ENCODE data around the gene ACSM6.
A peak's percentile ranks its signal among the peaks of the same experiment; 100 is the strongest.
"Not testable (repeated sequence)": the region's sequence is repeated elsewhere in the genome, so short reads cannot be mapped to it uniquely, and the experiment has no call there.

ACSM6 gene

DNA sequence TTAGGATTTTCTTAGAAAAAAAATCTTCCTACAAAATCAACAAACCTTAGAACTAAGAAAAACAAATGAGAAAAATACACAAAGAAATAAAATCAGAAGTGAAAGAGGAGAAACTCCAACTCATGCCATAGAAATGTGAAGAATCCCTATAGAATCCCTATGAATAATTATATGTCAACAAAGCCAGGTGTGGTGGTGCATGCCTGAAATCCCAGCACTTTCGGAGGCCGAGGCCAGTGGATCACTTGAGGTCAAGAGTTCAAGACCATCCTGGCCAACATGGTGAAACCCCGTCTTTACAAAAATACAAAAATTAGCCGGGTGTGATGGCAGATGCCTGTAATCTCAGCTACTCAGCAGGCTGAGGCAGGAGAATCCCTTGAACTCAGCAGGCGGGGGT lies 27.1 kb downstream of the ACSM6 start:
- no peaks in the 10 kb centered on the region for H3K79me2 ChIP-seq (ENCODE audit: control insufficient read depth, insufficient read depth, low read length, poor library complexity)
- H3K9me3 ChIP-seq (ENCODE audit: insufficient read depth, low read depth, low read length): no peaks in the 10 kb centered on the region
- H4K8ac ChIP-seq (ENCODE audit: low read depth, low read length): no peak overlapping the region
- no peak overlapping the region for H4K12ac ChIP-seq (ENCODE audit: low read depth, low read length)
- no peak overlapping the region for H3K9ac ChIP-seq (ENCODE audit: low read length)
- H3K4me2 ChIP-seq (ENCODE audit: low read length): no peak overlapping the region
- peaks cover 0 to 2% of the 10 kb centered on the region in 2 experiments for H3K36me3 ChIP-seq (ENCODE audit: control insufficient read depth in 1 of 2, insufficient read depth in 2 of 2, low read length in 2 of 2)
- no peak overlapping the region for H3K4ac ChIP-seq (ENCODE audit: low read depth, low read length)
- H3K23ac ChIP-seq (ENCODE audit: low read length): no peak overlapping the region
- no peak overlapping the region for H3K27ac ChIP-seq (ENCODE audit: low read depth, low read length)
- H2AFZ ChIP-seq (ENCODE audit: insufficient read depth, low read length, poor library complexity): no peak overlapping the region
- H4K91ac ChIP-seq (ENCODE audit: low read depth, low read length): no peak overlapping the region
- peak; percentile 29 to 74 for DNase-seq
- H2BK120ac ChIP-seq (ENCODE audit: insufficient read depth, low read length, poor library complexity): no peak overlapping the region
- no peaks in the 10 kb centered on the region for H3K27me3 ChIP-seq (ENCODE audit: insufficient read depth, low read length)
- no peak overlapping the region for H3K14ac ChIP-seq (ENCODE audit: low read length)
- no peak overlapping the region for H2BK12ac ChIP-seq (ENCODE audit: low read length)
- WGBS (ENCODE audit: extremely low coverage, insufficient coverage, insufficient read length): no CpG with 5 or more reads among the region's 5 CpGs
- H3K79me1 ChIP-seq (ENCODE audit: low read length): no peaks in the 10 kb centered on the region
- H2BK5ac ChIP-seq (ENCODE audit: low read depth, low read length, poor library complexity): no peak overlapping the region
- H3K18ac ChIP-seq (ENCODE audit: low read length): no peak overlapping the region
- no peak overlapping the region for H3K4me3 ChIP-seq (ENCODE audit: low read depth, low read length)
- no peak overlapping the region for H2AK5ac ChIP-seq (ENCODE audit: low read length)
- H3K4me1 ChIP-seq (ENCODE audit: control insufficient read depth in 1 of 2, insufficient read depth in 2 of 2, low read length in 2 of 2): no peaks in the 10 kb centered on the region

DNA sequence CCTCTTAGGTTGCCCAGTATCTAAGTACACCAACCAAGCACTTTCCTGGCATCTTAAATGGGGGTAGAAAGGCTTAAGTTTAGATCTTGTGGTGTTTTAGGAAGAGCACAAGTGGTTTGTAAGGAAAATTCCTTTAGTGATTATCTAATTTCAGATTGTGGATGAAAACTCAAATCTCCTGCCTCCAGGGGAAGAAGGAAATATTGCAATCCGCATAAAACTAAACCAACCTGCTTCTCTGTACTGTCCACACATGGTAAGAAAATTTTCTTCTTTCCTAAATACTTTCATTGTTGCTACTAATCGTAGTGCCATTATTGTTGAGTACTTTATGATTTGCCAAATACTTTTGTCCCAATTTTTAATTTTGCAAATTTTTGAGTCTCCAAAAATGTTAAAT lies 31.1 kb downstream of the ACSM6 start:
- Histone ChIP-seq H3K14ac (ENCODE audit: low read length) (no peak overlapping the region), H3K4me1 (ENCODE audit: control insufficient read depth in 1 of 2, insufficient read depth in 2 of 2, low read length in 2 of 2) (peaks cover 4 to 7% of the 10 kb centered on the region in 2 experiments), H2AK5ac (ENCODE audit: low read length) (no peak overlapping the region), H4K91ac (ENCODE audit: low read depth, low read length) (no peak overlapping the region), H3K27me3 (ENCODE audit: insufficient read depth, low read length) (no peaks in the 10 kb centered on the region), H2BK5ac (ENCODE audit: low read depth, low read length, poor library complexity) (no peak overlapping the region), H3K18ac (ENCODE audit: low read length) (no peak overlapping the region), H3K4ac (ENCODE audit: low read depth, low read length) (no peak overlapping the region), H4K8ac (ENCODE audit: low read depth, low read length) (no peak overlapping the region), H3K9ac (ENCODE audit: low read length) (no peak overlapping the region), H3K27ac (ENCODE audit: low read depth, low read length) (no peak overlapping the region), H3K36me3 (ENCODE audit: control insufficient read depth in 1 of 2, insufficient read depth in 2 of 2, low read length in 2 of 2) (peaks cover 0 to 2% of the 10 kb centered on the region in 2 experiments), H4K12ac (ENCODE audit: low read depth, low read length) (no peak overlapping the region), H3K4me2 (ENCODE audit: low read length) (no peak overlapping the region), H3K23ac (ENCODE audit: low read length) (no peak overlapping the region), H3K79me1 (ENCODE audit: low read length) (peaks cover 6% of the 10 kb centered on the region), H2BK120ac (ENCODE audit: insufficient read depth, low read length, poor library complexity) (no peak overlapping the region), H2AFZ (ENCODE audit: insufficient read depth, low read length, poor library complexity) (no peak overlapping the region), H3K79me2 (ENCODE audit: control insufficient read depth, insufficient read depth, low read length, poor library complexity) (no peaks in the 10 kb centered on the region), H3K9me3 (ENCODE audit: insufficient read depth, low read depth, low read length) (no peaks in the 10 kb centered on the region), H3K4me3 (ENCODE audit: low read depth, low read length) (no peak overlapping the region), H2BK12ac (ENCODE audit: low read length) (no peak overlapping the region)
- DNase-seq: peak; percentile 46 to 90
- WGBS (ENCODE audit: extremely low coverage, insufficient coverage, insufficient read length): no CpG with 5 or more reads among the region's 2 CpGs

DNA sequence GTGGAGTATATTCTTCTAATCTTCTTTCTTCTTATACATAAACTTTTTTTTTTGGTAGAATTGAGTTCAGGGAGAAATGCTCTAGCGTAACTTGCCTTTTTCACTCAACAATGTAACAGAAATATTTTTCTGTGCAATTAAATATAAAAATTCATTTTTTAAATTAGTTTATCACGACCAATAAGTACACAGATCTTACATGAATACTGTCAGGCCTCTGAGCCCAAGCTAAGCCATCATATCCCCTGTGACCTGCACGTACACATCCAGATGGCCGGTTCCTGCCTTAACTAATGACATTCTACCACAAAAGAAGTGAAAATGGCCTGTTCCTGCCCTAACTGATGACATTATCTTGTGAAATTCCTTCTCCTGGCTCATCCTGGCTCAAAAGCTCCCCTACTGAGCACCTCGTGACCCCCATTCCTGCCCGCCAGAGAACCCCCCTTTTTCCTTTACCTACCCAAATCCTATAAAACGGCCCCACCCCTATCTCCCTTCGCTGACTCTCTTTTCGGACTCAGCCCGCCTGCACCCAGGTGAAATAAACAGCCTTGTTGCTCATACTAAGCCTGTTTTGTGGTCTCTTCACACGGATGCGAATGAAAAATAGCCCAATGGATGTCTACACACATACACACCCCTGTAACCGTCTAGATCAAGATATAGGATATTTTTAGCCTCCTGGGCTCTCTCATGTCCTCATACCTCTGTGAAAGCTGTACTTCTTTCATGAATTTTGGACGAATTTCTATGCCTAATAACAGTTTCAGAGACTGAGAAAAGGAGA lies 35.1 kb downstream of the ACSM6 start:
- H3K4me2 ChIP-seq (ENCODE audit: low read length): peak overlapping the region; percentile 17
- not testable (repeated sequence) for H4K8ac ChIP-seq (ENCODE audit: low read depth, low read length); H2BK120ac ChIP-seq (ENCODE audit: insufficient read depth, low read length, poor library complexity); H3K27me3 ChIP-seq (ENCODE audit: insufficient read depth, low read length); H3K4me3 ChIP-seq (ENCODE audit: low read depth, low read length); H3K9me3 ChIP-seq (ENCODE audit: insufficient read depth, low read depth, low read length); H2AK5ac ChIP-seq (ENCODE audit: low read length); H3K23ac ChIP-seq (ENCODE audit: low read length); H3K79me2 ChIP-seq (ENCODE audit: control insufficient read depth, insufficient read depth, low read length, poor library complexity); H2BK5ac ChIP-seq (ENCODE audit: low read depth, low read length, poor library complexity); H3K18ac ChIP-seq (ENCODE audit: low read length); H3K4ac ChIP-seq (ENCODE audit: low read depth, low read length); H2BK12ac ChIP-seq (ENCODE audit: low read length); DNase-seq; H2AFZ ChIP-seq (ENCODE audit: insufficient read depth, low read length, poor library complexity); H4K91ac ChIP-seq (ENCODE audit: low read depth, low read length); H3K14ac ChIP-seq (ENCODE audit: low read length); H3K36me3 ChIP-seq (ENCODE audit: control insufficient read depth in 1 of 2, insufficient read depth in 2 of 2, low read length in 2 of 2); H4K12ac ChIP-seq (ENCODE audit: low read depth, low read length); H3K9ac ChIP-seq (ENCODE audit: low read length)
- H3K27ac ChIP-seq (ENCODE audit: low read depth, low read length): peak overlapping the region; percentile 87
- no CpG with 5 or more reads among the region's 14 CpGs for WGBS (ENCODE audit: extremely low coverage, insufficient coverage, insufficient read length)
- H3K79me1 ChIP-seq (ENCODE audit: low read length): peaks cover 11% of the 10 kb centered on the region
- H3K4me1 ChIP-seq (ENCODE audit: control insufficient read depth in 1 of 2, insufficient read depth in 2 of 2, low read length in 2 of 2): peaks cover 4 to 15% of the 10 kb centered on the region in 2 experiments

DNA sequence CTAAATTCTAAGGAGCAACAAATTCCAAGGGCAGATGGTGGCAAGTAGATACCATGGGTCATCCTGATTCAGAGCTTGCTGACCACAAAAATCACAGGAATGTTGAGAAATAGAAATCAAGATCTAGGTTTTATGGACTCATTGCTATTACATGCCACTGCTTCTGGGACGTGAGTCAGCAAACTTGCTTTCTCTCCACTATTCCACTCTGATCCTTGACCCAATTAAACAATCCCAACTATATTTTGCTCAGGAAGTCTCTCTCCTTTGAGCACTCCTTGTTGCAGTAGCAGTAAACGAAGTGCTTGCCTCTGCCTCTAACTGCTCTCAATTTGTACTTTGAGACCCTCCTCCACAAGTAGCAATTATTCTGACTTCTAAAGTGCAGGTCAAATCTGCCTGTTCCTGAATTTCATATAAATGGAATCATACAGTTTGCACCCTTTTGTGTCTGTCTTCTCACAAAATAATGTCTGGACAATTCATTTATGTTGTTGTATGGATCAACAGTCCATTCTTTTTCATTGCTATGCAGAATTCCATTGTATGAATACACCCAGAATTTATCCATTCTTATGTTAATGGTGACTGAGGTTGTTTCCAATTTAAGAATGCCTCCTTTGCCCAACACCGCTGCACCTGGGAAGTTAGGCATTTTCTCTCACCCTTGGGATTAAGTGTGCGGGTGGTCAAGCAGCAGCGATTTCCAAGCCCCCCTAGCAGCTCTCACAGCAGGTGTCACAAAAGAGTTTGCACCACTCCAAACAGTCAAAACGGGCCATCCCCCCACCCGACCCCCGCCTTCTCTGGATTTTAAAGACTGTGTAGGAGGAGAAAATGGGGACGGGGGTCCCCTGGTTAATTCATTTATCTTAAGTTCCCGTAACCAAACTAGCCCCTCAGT lies 35.9 kb downstream of the ACSM6 start:
- peak overlapping the region; percentile 87 for H3K27ac ChIP-seq (ENCODE audit: low read depth, low read length)

More for the DNA sequence above, 35.9 kb downstream of the ACSM6 start:
- Histone ChIP-seq H3K27me3 (ENCODE audit: insufficient read depth, low read length) (no peaks in the 10 kb centered on the region), H3K4me3 (ENCODE audit: low read depth, low read length) (no peak overlapping the region), H3K4ac (ENCODE audit: low read depth, low read length) (no peak overlapping the region), H3K4me2 (ENCODE audit: low read length) (peak overlapping the region; percentile 96), H4K12ac (ENCODE audit: low read depth, low read length) (no peak overlapping the region), H3K14ac (ENCODE audit: low read length) (peak overlapping the region; percentile 30), H4K8ac (ENCODE audit: low read depth, low read length) (peak overlapping the region; percentile 42), H3K4me1 (ENCODE audit: control insufficient read depth in 1 of 2, insufficient read depth in 2 of 2, low read length in 2 of 2) (peaks cover 4 to 15% of the 10 kb centered on the region in 2 experiments), H4K91ac (ENCODE audit: low read depth, low read length) (peak overlapping the region; percentile 82), H2BK5ac (ENCODE audit: low read depth, low read length, poor library complexity) (no peak overlapping the region), H3K9ac (ENCODE audit: low read length) (no peak overlapping the region), H3K9me3 (ENCODE audit: insufficient read depth, low read depth, low read length) (peaks cover 2% of the 10 kb centered on the region), H3K23ac (ENCODE audit: low read length) (no peak overlapping the region), H3K79me2 (ENCODE audit: control insufficient read depth, insufficient read depth, low read length, poor library complexity) (no peaks in the 10 kb centered on the region), H2BK120ac (ENCODE audit: insufficient read depth, low read length, poor library complexity) (peak overlapping the region; percentile 35), H3K36me3 (ENCODE audit: control insufficient read depth in 1 of 2, insufficient read depth in 2 of 2, low read length in 2 of 2) (peaks cover 4 to 13% of the 10 kb centered on the region in 2 experiments), H3K18ac (ENCODE audit: low read length) (no peak overlapping the region), H2AK5ac (ENCODE audit: low read length) (no peak overlapping the region), H2AFZ (ENCODE audit: insufficient read depth, low read length, poor library complexity) (peak overlapping the region; percentile 32), H3K79me1 (ENCODE audit: low read length) (peaks cover 11% of the 10 kb centered on the region), H2BK12ac (ENCODE audit: low read length) (peak overlapping the region; percentile 28)
- no CpG with 5 or more reads among the region's 10 CpGs for WGBS (ENCODE audit: extremely low coverage, insufficient coverage, insufficient read length)
- peak; percentile 56 to 91 for DNase-seq
